Endothelial cell of umbilical vein (primary cell): Measurements from ENCODE around the gene ZNF385D.

Source experiments
- JUN ChIP-seq: IDR thresholded peaks from 2 replicates; pipeline ENCODE4 v1.6.1; 2011; ENCODE audit warnings: borderline replicate concordance, low read depth; ENCODE audit not compliant: insufficient read length, insufficient read depth
- POLR2A ChIP-seq: IDR thresholded peaks from 2 replicates; pipeline ENCODE4 v1.6.1; 2012; ENCODE audit warnings: low read depth, mild to moderate bottlenecking, control low read depth, low read length
- TF ChIP-seq, protein P1 (sequence below), 2 donors: IDR thresholded peaks; 1 replicate in 1 of 2; 2 replicates in 1 of 2; pipeline ENCODE4 v1.5.1; 2011; ENCODE audit warnings: low read length in 2 of 2, mild to moderate bottlenecking in 2 of 2, moderate library complexity in 2 of 2, control low read depth in 1 of 2, inconsistent platforms in 1 of 2, low read depth in 1 of 2; ENCODE audit not compliant: insufficient read depth in 1 of 2; ENCODE audit errors: extremely low read depth in 1 of 2
- TF ChIP-seq, protein P2 (sequence below): IDR thresholded peaks from 2 replicates; pipeline ENCODE4 v1.6.1; 2011; ENCODE audit not compliant: insufficient read depth, insufficient read length

DNA sequence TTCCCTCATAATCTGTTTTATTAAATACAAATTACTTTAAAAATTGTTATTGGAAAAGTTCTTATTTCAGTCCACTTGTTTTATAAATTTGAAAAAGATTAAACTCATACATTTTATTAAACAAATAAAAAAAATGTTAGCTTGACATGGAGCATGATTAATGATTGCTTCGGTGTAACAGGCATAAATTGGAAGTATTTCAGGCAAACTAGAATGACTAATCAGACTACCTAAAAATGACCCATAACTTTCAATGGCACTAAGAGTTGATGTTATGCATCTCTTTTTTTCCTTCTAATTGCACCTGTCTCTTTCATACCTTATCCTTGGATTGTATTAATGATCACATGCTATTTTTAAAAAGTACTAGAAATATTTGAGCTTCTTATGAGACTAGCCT is 343.3 kb downstream of the ZNF385D start:
- TF ChIP-seq, protein P1, sequence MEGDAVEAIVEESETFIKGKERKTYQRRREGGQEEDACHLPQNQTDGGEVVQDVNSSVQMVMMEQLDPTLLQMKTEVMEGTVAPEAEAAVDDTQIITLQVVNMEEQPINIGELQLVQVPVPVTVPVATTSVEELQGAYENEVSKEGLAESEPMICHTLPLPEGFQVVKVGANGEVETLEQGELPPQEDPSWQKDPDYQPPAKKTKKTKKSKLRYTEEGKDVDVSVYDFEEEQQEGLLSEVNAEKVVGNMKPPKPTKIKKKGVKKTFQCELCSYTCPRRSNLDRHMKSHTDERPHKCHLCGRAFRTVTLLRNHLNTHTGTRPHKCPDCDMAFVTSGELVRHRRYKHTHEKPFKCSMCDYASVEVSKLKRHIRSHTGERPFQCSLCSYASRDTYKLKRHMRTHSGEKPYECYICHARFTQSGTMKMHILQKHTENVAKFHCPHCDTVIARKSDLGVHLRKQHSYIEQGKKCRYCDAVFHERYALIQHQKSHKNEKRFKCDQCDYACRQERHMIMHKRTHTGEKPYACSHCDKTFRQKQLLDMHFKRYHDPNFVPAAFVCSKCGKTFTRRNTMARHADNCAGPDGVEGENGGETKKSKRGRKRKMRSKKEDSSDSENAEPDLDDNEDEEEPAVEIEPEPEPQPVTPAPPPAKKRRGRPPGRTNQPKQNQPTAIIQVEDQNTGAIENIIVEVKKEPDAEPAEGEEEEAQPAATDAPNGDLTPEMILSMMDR (IDR thresholded peaks at IDR 0.05; ENCODE audit: extremely low read depth in 1 of 2, insufficient read depth in 1 of 2, low read depth in 1 of 2, low read length in 2 of 2): no peak
- TF ChIP-seq, protein P2, sequence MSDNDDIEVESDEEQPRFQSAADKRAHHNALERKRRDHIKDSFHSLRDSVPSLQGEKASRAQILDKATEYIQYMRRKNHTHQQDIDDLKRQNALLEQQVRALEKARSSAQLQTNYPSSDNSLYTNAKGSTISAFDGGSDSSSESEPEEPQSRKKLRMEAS: no peak
- TF ChIP-seq POLR2A (no peak), JUN (no peak)
